HL-60 (cell line): Measurements from ENCODE around the gene AIF1L.

Experiments used
- POLR2AphosphoS5 ChIP-seq: IDR thresholded peaks from 2 replicates; pipeline ENCODE4 v1.6.1; 2012; ENCODE audit warnings: low read depth
- TF ChIP-seq, protein P1 (sequence below): IDR thresholded peaks from one replicate; pipeline ENCODE4 v1.5.1; 2011; ENCODE audit warnings: low read length, control low read depth, inconsistent platforms; ENCODE audit not compliant: insufficient read depth
- TF ChIP-seq, protein P2 (sequence below): IDR thresholded peaks from 2 replicates; pipeline ENCODE4 v1.6.1; 2012; ENCODE audit warnings: low read depth; ENCODE audit not compliant: insufficient replicate concordance

DNA sequence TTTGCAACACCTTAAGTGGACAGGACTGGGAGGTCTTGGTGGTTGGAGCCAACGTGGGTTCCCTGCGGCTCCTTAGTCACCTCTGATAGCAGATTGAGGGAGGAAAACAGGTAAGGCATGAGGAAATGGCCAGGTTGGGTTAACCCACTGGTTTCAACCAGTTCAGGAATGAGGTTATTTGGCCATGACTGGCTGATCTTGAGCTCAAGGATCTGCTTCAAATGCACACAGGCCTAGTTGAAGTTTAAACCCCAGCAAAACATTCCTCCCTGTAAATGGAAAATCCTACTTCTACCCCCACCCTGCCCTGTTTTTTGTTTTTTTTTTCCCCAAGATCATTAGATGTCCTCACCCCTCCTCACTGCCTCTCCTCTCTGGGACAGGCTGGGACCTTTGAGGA, 25.8 kb downstream of the AIF1L start:
- no peak for TF ChIP-seq POLR2AphosphoS5
- TF ChIP-seq, protein P1, sequence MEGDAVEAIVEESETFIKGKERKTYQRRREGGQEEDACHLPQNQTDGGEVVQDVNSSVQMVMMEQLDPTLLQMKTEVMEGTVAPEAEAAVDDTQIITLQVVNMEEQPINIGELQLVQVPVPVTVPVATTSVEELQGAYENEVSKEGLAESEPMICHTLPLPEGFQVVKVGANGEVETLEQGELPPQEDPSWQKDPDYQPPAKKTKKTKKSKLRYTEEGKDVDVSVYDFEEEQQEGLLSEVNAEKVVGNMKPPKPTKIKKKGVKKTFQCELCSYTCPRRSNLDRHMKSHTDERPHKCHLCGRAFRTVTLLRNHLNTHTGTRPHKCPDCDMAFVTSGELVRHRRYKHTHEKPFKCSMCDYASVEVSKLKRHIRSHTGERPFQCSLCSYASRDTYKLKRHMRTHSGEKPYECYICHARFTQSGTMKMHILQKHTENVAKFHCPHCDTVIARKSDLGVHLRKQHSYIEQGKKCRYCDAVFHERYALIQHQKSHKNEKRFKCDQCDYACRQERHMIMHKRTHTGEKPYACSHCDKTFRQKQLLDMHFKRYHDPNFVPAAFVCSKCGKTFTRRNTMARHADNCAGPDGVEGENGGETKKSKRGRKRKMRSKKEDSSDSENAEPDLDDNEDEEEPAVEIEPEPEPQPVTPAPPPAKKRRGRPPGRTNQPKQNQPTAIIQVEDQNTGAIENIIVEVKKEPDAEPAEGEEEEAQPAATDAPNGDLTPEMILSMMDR = no peak
- TF ChIP-seq, protein P2, sequence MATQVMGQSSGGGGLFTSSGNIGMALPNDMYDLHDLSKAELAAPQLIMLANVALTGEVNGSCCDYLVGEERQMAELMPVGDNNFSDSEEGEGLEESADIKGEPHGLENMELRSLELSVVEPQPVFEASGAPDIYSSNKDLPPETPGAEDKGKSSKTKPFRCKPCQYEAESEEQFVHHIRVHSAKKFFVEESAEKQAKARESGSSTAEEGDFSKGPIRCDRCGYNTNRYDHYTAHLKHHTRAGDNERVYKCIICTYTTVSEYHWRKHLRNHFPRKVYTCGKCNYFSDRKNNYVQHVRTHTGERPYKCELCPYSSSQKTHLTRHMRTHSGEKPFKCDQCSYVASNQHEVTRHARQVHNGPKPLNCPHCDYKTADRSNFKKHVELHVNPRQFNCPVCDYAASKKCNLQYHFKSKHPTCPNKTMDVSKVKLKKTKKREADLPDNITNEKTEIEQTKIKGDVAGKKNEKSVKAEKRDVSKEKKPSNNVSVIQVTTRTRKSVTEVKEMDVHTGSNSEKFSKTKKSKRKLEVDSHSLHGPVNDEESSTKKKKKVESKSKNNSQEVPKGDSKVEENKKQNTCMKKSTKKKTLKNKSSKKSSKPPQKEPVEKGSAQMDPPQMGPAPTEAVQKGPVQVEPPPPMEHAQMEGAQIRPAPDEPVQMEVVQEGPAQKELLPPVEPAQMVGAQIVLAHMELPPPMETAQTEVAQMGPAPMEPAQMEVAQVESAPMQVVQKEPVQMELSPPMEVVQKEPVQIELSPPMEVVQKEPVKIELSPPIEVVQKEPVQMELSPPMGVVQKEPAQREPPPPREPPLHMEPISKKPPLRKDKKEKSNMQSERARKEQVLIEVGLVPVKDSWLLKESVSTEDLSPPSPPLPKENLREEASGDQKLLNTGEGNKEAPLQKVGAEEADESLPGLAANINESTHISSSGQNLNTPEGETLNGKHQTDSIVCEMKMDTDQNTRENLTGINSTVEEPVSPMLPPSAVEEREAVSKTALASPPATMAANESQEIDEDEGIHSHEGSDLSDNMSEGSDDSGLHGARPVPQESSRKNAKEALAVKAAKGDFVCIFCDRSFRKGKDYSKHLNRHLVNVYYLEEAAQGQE = no peak
